Naive thymus-derived CD8-positive, alpha-beta T cell (primary cell): Measurements from ENCODE around the gene URGCP. TPM values are rescaled to one million over a fixed set of nuclear protein-coding genes. Genes with fewer than 3 reads are reported as not detected.
"Not testable (repeated sequence)": the region's sequence is repeated elsewhere in the genome, so short reads cannot be mapped to it uniquely, and the experiment has no call there.

ENCODE experiments used
- ATAC-seq, 2 donors: fragments of 150-1000 bp; cut with Tn5 transposase in 1 of 2; sonication (Bioruptor Pico), chemical (Tn5 transposase) in 1 of 2; 1 replicate in 1 of 2; 2 replicates in 1 of 2; pipeline ENCODE4 v1.10.0; 2021; ENCODE audit warnings: mild to moderate bottlenecking in 2 of 2, moderate library complexity in 2 of 2
- POLR2A ChIA-PET: fragments of 350-600 bp; sonication (Branson Sonifier 250); formaldehyde crosslinking; loops from one replicate; lab custom pipeline; 2021; ENCODE audit warnings: antibody characterized with exemption; lab: Charles Lee
- DNase-seq, 10 donors: peaks; one replicate each; pipeline versions ENCODE4 v3.0.0 to v3.0.0-alpha.2; 2020 to 2022
- H3K27ac Mint-ChIP-seq, 10 donors: one replicate each; pipeline ENCODE4 v1.8.0; 2020 to 2022; ENCODE audit warnings: mild to moderate bottlenecking in 10 of 10, mixed read lengths in 10 of 10, moderate library complexity in 4 of 10, inconsistent platforms in 1 of 10
- H3K27me3 Mint-ChIP-seq, 5 donors: one replicate each; pipeline ENCODE4 v1.8.0; 2021 to 2022; ENCODE audit warnings: mixed read lengths in 5 of 5
- H3K36me3 Mint-ChIP-seq, 3 donors: one replicate each; pipeline ENCODE4 v1.8.0; 2020 to 2022; ENCODE audit warnings: mixed read lengths in 3 of 3, mild to moderate bottlenecking in 2 of 3, inconsistent platforms in 1 of 3
- H3K4me1 Mint-ChIP-seq, 4 donors: one replicate each; pipeline ENCODE4 v1.8.0; 2021 to 2022; ENCODE audit warnings: mixed read lengths in 4 of 4
- H3K4me3 Mint-ChIP-seq, 10 donors: one replicate each; pipeline ENCODE4 v1.8.0; 2020 to 2022; ENCODE audit warnings: mild to moderate bottlenecking in 10 of 10, mixed read lengths in 10 of 10, moderate library complexity in 6 of 10, inconsistent platforms in 1 of 10
- H3K9me3 Mint-ChIP-seq, 9 donors: one replicate each; pipeline ENCODE4 v1.8.0; 2020 to 2022; ENCODE audit warnings: mixed read lengths in 9 of 9, mild to moderate bottlenecking in 3 of 9, inconsistent platforms in 1 of 9, moderate library complexity in 1 of 9
- polyA plus RNA-seq, 3 donors: library from polyadenylated mRNA; unstranded; fragments of 300-500 nt; fragmentation: Illumina TruSeq; gene quantifications; one replicate each; pipeline ENCODE4 v1.2.3, GENCODE V29; 2021
- total RNA-seq, 8 experiments: library from RNA in 2 of 8; stranded (reverse) in 2 of 8; gene quantifications; one replicate each; pipeline ENCODE4 v1.2.3 and lab custom pipeline; 2021 to 2026

URGCP gene
- total and polyA plus RNA-seq, 5 experiments from 2014 or later, result 20.1 to 34.2 (median 27.9) TPM

DNA sequence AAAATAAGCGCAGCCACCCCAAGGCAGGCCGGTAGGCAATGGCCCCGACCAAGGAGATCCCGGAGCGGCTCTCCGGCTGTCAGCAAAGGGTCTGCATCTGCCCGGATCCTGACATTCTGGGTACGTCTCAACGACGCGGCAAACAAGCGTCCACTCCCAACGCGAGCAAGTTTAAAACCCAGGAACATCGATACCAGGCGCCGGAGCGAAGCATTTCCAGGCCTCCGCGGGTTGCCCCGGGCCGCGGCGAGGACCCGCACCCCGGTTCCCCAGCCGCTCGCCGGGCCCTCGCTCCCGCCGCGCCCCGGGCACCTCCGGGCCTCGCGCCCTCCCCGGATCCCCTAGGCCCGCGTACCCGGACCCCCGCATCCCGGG lies 453 bp downstream of the URGCP start:
- peak in 9 of 10 donors; percentile 1 to 30 (median 28) for DNase-seq
- no peaks in the 10 kb centered on the region for H3K27me3 Mint-ChIP-seq
- ATAC-seq, result peak; percentile 52 to 53
- peaks cover 19 to 55% (median 42%) of the 10 kb centered on the region in 4 donors for H3K4me1 Mint-ChIP-seq
- peak overlapping the region; percentile 88 to 97 (median 96) for H3K27ac Mint-ChIP-seq
- POLR2A ChIA-PET, result no interaction called here
- peaks cover 0 to 5% (median 0%) of the 10 kb centered on the region in 3 donors for H3K36me3 Mint-ChIP-seq
- peak overlapping the region; percentile 85 to 97 (median 95) for H3K4me3 Mint-ChIP-seq
- H3K9me3 Mint-ChIP-seq, result no peaks in the 10 kb centered on the region

DNA sequence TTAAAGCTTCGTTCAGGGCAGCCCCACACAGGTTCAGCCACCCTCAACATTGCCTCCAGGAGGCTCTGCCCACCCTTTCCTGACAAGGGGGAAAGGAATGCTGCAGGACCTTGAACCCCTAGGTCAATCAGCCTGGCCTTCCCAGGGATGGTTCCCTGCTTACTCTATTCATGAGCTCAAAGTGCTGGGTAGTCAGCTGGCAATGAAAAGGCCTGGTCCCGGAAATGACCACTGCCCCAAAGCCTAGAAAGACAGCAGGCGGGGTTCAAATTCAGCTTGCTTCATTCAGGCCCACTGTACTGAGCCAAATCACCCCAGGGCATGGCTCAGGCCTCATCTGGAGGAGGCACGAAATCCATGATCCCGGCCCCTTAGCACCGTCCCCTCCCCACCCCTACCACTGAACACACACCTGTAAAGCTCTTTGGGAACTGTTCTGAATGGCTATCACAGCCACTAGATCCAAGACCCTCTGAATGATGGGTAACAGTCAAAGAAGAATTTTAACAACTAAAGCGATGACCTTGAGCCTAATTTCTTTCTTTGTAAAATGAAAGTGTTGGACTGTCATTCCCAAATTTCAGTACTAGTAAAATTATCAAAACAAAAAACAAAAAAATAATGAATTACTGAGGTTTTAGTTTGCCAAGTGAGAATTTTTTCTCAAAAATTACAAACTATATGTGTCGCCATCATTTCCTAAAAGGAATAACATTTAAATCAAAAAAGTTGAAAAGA lies 1.0 kb downstream of the URGCP start:
- POLR2A ChIA-PET, result interaction anchor here (0.6 kb wide), 1 partner anchor 363 kb away, joined by 3 read pairs; no protein-coding TSS in a partner anchor
- Mint-ChIP-seq H3K36me3 (peaks cover 0 to 5% (median 0%) of the 10 kb centered on the region in 3 donors), H3K27ac (peak overlapping the region; percentile 88 to 97 (median 96)), H3K27me3 (no peaks in the 10 kb centered on the region), H3K4me1 (peaks cover 19 to 56% (median 45%) of the 10 kb centered on the region in 4 donors), H3K4me3 (peak overlapping the region; percentile 85 to 97 (median 95)), H3K9me3 (no peaks in the 10 kb centered on the region)
- DNase-seq (no peak), ATAC-seq (no peak)

DNA sequence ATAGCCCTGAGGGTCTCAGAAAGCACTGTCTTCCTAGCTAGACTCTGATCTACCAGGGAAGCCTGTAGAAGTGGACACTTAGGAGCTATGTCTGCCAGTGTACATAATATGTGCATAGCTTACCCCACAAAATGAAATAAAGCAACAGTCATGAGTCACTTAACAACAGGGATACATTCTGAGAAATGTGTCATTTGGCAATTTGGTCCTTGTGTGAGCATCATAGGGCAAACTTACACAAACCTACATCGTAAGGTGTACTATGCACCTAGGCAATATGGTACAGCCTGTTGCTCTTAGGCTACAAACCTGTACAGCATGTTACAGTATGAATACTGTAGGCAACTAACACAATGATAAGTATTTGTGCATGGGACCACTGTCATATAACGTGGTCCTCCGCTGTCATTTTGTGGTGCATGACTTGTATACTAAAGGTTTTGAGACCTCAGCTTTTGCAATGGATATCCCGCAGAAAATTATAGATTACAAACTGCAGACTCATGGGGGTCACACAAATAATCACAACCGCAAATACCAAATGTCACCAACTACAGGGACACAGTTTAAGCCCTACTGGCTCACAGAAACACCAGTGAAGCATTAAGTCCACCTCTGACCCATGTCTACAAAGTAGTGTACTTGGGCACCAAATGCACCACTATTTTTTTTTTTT lies 1.7 kb downstream of the URGCP start:
- Mint-ChIP-seq H3K4me3 (peak overlapping the region; percentile 85 to 97 (median 95)), H3K36me3 (peaks cover 0 to 5% (median 0%) of the 10 kb centered on the region in 3 donors), H3K27me3 (no peaks in the 10 kb centered on the region), H3K9me3 (no peaks in the 10 kb centered on the region), H3K4me1 (peaks cover 19 to 56% (median 46%) of the 10 kb centered on the region in 4 donors), H3K27ac (peak overlapping the region in 8 of 10 donors; percentile 29 to 75 (median 50))
- ATAC-seq (no peak), DNase-seq (no peak)
- POLR2A ChIA-PET, result interaction anchor here (0.6 kb wide), 1 partner anchor 364 kb away, joined by 3 read pairs; no protein-coding TSS in a partner anchor

DNA sequence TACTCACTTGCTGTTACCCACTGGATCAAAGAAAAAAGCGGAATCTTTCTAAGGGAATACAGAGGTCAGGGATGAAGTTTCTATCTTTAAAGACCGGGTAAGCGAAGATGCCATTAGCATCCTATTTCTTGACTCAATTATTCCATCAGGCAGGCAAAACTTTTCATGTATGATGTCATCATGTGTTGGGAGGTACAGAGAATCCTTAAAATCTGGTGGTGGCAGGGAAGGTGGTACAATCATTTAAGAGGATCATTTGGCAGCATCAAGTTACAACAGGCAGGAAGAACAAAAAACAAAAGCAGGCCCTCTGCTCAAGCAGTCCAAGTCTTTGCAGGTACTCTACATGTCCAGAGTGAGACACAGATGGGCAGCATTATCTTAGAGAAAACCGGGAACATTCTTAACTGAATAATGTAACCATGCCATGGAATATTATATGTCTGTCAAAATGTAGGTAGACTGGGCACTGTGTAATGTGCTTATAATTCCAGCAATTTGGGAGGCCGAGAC lies 3.8 kb downstream of the URGCP start:
- POLR2A ChIA-PET, result no interaction called here
- peaks cover 24 to 57% (median 52%) of the 10 kb centered on the region in 4 donors for H3K4me1 Mint-ChIP-seq
- H3K36me3 Mint-ChIP-seq, result peaks cover 0 to 5% (median 0%) of the 10 kb centered on the region in 3 donors
- peak overlapping the region in 1 of 10 donors; percentile 8 for H3K4me3 Mint-ChIP-seq
- H3K27me3 Mint-ChIP-seq, result no peaks in the 10 kb centered on the region
- H3K9me3 Mint-ChIP-seq, result no peaks in the 10 kb centered on the region
- DNase-seq (no peak), ATAC-seq (no peak)
- H3K27ac Mint-ChIP-seq, result peak overlapping the region in 8 of 10 donors; percentile 4 to 72 (median 38)

DNA sequence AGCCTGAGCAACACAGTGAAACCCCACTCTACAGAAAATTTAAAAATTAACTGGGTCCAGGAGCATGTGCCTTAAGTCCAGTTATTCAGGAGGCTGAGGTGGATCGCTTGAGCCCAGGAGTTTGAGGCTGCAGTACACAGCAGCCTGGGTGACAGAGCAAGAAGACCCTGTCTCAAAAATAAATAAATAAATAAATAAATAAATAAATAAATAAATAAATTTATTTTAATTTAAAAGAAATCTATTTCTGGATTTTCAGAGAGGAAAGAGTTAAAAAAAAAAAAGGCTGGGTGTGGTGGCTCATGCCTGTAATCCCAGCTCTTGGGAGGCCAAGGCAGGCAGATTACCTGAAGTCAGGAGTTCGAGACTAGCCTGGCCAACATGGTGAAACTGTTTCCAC lies 7.8 kb downstream of the URGCP start:
- ATAC-seq, H3K27ac Mint-ChIP-seq, DNase-seq, H3K27me3 Mint-ChIP-seq, POLR2A ChIA-PET, H3K4me3 Mint-ChIP-seq, H3K9me3 Mint-ChIP-seq: not testable (repeated sequence)
- H3K4me1 Mint-ChIP-seq, result peaks cover 26 to 55% (median 46%) of the 10 kb centered on the region in 4 donors
- peaks cover 4 to 25% (median 12%) of the 10 kb centered on the region in 3 donors for H3K36me3 Mint-ChIP-seq

DNA sequence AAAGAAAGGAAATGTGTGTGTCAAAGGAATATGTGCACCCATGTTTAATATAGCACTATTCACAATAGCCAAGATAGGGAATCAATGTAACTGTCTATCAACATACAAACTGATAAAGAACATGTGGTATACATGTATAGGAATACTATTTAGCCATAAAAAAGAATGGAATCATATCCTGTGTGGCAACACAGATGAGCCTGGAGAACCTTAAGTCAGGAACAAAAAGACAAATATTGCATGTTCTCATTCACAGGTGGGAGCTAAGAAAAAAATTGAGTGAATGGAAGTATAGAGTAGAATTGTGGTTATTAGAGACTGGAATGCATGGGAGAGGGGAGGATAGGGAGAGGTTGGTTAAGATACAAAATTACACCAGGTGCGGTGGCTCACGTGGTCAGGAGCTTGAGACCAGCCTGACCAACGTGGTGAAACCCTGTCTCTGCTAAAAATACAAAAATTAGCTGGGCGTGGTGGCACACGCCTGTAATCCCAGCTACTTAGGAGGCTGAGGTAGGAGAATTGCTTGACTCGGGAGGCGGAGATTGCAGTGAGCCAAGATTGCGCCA lies 10.5 kb downstream of the URGCP start:
- no peak for ATAC-seq
- POLR2A ChIA-PET, result interaction anchor here (0.5 kb wide), 1 partner anchor 15 kb away, joined by 3 read pairs; no protein-coding TSS in a partner anchor
- Mint-ChIP-seq H3K4me1 (peaks cover 26 to 50% (median 48%) of the 10 kb centered on the region in 4 donors), H3K9me3 (no peaks in the 10 kb centered on the region), H3K27me3 (no peaks in the 10 kb centered on the region), H3K27ac (no peak overlapping the region), H3K36me3 (peaks cover 4 to 27% (median 12%) of the 10 kb centered on the region in 3 donors), H3K4me3 (no peak overlapping the region)
- DNase-seq, result no peak

DNA sequence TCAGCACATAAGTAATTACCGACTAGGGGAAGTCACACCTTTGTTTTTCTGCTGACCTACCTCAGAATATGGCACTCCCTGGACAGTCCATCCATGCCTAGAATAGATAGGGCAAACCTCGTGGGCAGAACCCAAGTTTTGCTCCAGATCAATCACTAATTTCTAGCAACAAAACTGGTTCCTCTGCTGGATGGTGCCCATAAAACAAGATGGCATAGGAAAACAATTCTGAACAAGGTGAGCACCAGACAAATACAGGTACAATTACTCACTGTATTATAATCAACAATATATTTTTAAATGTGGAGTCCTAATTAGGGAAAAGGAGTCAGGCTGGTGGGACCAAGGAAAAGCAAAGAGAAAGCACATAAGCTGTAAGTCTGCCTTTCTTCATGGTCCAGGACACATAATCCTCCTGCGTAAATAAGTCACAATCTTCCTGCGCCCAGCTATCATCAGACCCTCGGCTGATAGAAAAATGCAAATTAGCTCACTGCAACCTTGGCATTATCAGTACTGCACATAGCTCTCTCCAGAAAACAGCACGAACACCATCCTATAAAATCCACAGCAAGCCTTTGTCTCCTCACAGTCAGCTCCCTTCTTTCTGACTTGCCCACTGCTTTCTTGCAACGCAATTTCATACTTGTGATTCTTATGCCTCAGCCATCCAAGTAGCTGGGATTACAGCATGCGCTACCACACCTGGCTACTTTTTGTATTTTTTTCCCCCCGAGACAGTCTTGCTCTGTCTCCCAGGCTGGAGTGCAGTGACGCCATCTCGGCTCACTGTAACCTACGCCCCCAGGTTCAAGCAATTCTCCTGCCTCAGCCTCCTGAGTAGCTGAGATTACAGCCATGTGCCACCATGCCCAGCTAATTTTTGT lies 15.1 kb downstream of the URGCP start:
- ATAC-seq (no peak), DNase-seq (no peak)
- peaks cover 29 to 59% (median 55%) of the 10 kb centered on the region in 4 donors for H3K4me1 Mint-ChIP-seq
- H3K36me3 Mint-ChIP-seq, result peaks cover 4 to 33% (median 12%) of the 10 kb centered on the region in 3 donors
- H3K27ac Mint-ChIP-seq, result peak overlapping the region in 2 of 10 donors; percentile 2 to 63
- H3K9me3 Mint-ChIP-seq, result no peaks in the 10 kb centered on the region
- no peaks in the 10 kb centered on the region for H3K27me3 Mint-ChIP-seq
- H3K4me3 Mint-ChIP-seq, result peak overlapping the region in 2 of 10 donors; percentile 5 to 54
- POLR2A ChIA-PET, result no interaction called here

DNA sequence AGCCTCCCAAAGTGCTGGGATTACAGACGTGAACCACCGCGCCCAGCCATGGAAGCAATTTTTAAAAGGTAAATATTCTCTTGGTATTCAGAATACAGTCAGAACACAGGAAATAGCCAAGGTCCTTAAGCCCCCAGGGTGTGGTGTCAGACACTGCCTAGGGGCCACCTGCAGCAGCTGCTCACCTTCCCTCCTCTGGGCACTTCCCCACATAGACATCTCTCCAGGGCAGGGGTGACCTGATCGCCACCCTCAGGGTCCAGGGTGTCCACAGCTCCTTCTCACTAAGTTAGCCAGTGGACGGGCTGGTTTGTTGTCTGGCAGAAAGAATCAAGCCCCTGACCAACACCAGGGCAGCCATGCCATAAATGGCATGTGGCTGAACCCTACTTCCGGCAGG lies 15.9 kb downstream of the URGCP start:
- DNase-seq (no peak), ATAC-seq (no peak)
- Mint-ChIP-seq H3K9me3 (no peaks in the 10 kb centered on the region), H3K27me3 (no peaks in the 10 kb centered on the region), H3K4me1 (peaks cover 26 to 57% (median 52%) of the 10 kb centered on the region in 4 donors), H3K27ac (peak overlapping the region in 2 of 10 donors; percentile 15 to 16), H3K4me3 (peak overlapping the region in 1 of 10 donors; percentile 33), H3K36me3 (peaks cover 0 to 31% (median 11%) of the 10 kb centered on the region in 3 donors)
- POLR2A ChIA-PET, result interaction anchor here (1.2 kb wide), 1 partner anchor 21 kb away, joined by 6 read pairs; the partner anchor contains the start of gene MRPS24

DNA sequence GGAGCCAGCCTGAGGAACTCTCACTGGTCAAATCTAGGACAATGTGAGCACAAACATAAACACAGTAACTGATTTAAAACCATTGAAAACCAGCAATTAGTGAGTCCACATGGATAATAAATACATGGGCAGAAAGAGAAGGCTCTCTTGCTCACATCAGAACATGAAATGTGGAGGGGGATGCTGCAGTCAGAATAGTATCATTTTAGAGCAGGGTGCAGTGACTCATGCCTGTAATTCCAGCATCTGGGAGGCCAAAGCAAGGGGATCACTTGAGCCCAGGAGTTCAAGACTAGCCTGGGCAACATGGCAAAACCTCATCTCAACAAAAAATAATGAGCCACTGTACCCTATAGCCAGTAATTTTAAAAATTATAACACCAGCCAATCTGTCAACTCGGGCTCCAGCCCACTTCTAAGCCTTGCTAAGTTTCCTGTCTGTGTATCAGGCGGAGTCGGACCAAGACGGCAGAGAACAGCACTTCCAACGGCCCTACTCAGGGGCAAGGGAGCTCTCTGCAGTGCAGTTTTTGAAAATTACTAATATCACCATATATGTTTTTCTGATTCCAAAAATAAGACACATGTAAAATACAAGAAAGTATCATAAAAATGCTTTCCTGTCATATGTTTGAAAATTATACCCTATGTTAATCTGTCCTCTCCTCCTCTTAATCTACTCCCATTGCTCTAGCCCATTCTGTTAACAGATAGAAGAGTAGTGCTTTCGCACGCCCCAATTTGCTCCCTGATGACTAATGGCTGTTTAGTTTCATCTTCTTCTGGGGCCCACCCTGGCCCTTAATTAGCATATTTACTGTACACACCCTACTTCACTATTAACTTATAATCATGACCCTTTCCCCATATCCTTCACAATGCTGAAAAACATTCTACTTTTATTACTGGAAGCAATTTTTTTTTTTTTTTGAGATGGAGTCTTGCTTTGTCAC lies 17.1 kb downstream of the URGCP start:
- Mint-ChIP-seq H3K27me3 (no peaks in the 10 kb centered on the region), H3K4me3 (peak overlapping the region in 5 of 10 donors; percentile 1 to 42 (median 29)), H3K4me1 (peaks cover 26 to 49% (median 48%) of the 10 kb centered on the region in 4 donors), H3K36me3 (peaks cover 0 to 38% (median 8%) of the 10 kb centered on the region in 3 donors), H3K9me3 (no peaks in the 10 kb centered on the region), H3K27ac (peak overlapping the region in 5 of 10 donors; percentile 1 to 79 (median 20))
- ATAC-seq, result peak; percentile 64 to 80
- POLR2A ChIA-PET, result interaction anchor here (1.2 kb wide), 1 partner anchor 20 kb away, joined by 6 read pairs; the partner anchor contains the start of gene MRPS24
- peak in 1 of 10 donors; percentile 9 for DNase-seq

DNA sequence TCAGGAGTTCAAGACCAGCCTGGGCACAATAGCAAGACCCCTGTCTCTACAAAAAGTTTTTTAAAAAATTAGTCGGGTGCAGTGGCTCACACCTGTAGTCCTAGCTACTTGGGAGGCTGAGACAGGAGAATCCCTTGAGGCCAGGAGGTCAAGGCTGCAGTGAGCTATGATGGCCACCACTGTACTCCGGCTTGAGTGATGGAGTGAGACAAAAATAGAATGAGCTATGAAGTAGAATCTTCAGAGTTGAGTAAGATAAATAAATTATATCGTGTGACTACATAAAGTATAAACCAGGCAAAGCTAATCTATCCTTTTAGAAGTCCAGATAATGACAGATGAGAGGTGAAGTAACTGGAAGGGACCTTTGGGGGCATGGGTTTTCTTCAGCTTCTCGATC lies 21.8 kb downstream of the URGCP start:
- H3K36me3 Mint-ChIP-seq, result peaks cover 8 to 67% (median 22%) of the 10 kb centered on the region in 3 donors
- POLR2A ChIA-PET, result no interaction called here

More for the DNA sequence above, 21.8 kb downstream of the URGCP start:
- H3K27ac Mint-ChIP-seq, result no peak overlapping the region
- no peaks in the 10 kb centered on the region for H3K27me3 Mint-ChIP-seq
- no peaks in the 10 kb centered on the region for H3K9me3 Mint-ChIP-seq
- no peak overlapping the region for H3K4me3 Mint-ChIP-seq
- no peak for ATAC-seq
- no peak for DNase-seq
- H3K4me1 Mint-ChIP-seq, result peaks cover 10 to 13% (median 12%) of the 10 kb centered on the region in 4 donors
